Esophagus muscularis mucosa (tissue), 4 donors: ENCODE results near the gene ANK2.

Experiments
- CTCF ChIP-seq, 3 experiments: fragments of 200-600 bp in 2 of 3; fragments of 450-650 bp in 1 of 3; sonication (generic) in 2 of 3; IDR thresholded peaks; one replicate each; pipeline ENCODE4 v1.5.1; 2017 to 2019; ENCODE audit warnings: antibody characterized with exemption in 3 of 3, mild to moderate bottlenecking in 2 of 3, moderate library complexity in 1 of 3
- EP300 ChIP-seq: sonication (generic); formaldehyde crosslinking; IDR thresholded peaks from one replicate; pipeline ENCODE4 v1.6.1; 2017; ENCODE audit warnings: antibody characterized with exemption
- POLR2A ChIP-seq: fragments of 450-650 bp; IDR thresholded peaks from one replicate; pipeline ENCODE4 v1.6.1; 2017; ENCODE audit warnings: antibody characterized with exemption, moderate library complexity, mild to moderate bottlenecking, low read depth
- POLR2AphosphoS5 ChIP-seq, 2 donors: sonication (generic); formaldehyde crosslinking; IDR thresholded peaks; one replicate each; pipeline ENCODE4 v1.6.1; 2017; ENCODE audit warnings: antibody characterized with exemption in 2 of 2

GRCh38 chr4:113112338-113112978 is 63.0 kb downstream of the ANK2 start:
- TF ChIP-seq CTCF (IDR thresholded peaks at IDR 0.05) (no peak), POLR2A (no peak), POLR2AphosphoS5 (IDR thresholded peaks at IDR 0.05) (no peak), EP300 (no peak)
